HL-60 (cell line): ENCODE measurements around the gene DPYD.

Source experiments
- CTCF ChIP-seq: IDR thresholded peaks from one replicate; pipeline ENCODE4 v1.5.1; 2011; ENCODE audit warnings: low read length, control low read depth, inconsistent platforms; ENCODE audit not compliant: insufficient read depth
- GABPA ChIP-seq: IDR thresholded peaks from 2 replicates; pipeline ENCODE4 v1.6.1; 2012; ENCODE audit warnings: low read depth
- POLR2AphosphoS5 ChIP-seq: IDR thresholded peaks from 2 replicates; pipeline ENCODE4 v1.6.1; 2012; ENCODE audit warnings: low read depth

GRCh38 chr1:97340951-97341350 lies 579.9 kb downstream of the DPYD start:
- TF ChIP-seq POLR2AphosphoS5 (no peak), CTCF (no peak), GABPA (no peak)
